PC-3 (cell line): ENCODE measurements around the gene MACROD2. TPM values are rescaled to one million over a fixed set of nuclear protein-coding genes. Genes with fewer than 3 reads are reported as not detected.

ENCODE experiments used
- ATAC-seq: fragments of 200-7000 bp; cut with Tn5 transposase; 2 replicates; pipeline ENCODE4 v1.9.1; 2020; ENCODE audit warnings: mild to moderate bottlenecking, moderate library complexity
- BruUV-seq: library from RNA; stranded (reverse); fragments of 400-500 nt; replicated peaks from 2 replicates; lab custom pipeline; 2021; lab: Mats Ljungman, UMichigan
- CTCF ChIA-PET: fragments of 300-600 bp; sonication (Branson Sonifier 250); formaldehyde crosslinking; loops from one replicate; lab custom pipeline; 2022; ENCODE audit warnings: antibody characterized with exemption; lab: Charles Lee
- POLR2A ChIA-PET: fragments of 300-600 bp; sonication (Branson Sonifier 250); formaldehyde crosslinking; loops from one replicate; lab custom pipeline; 2022; ENCODE audit warnings: antibody characterized with exemption; ENCODE audit not compliant: unreplicated experiment; lab: Charles Lee
- DNase-seq: peaks from one replicate; pipeline ENCODE4 v3.0.0-alpha.2; 2015
- H2AFZ ChIP-seq: fragments of 300-600 bp; sonication (generic); 2 replicates; pipeline ENCODE4 v1.6.0; 2016; ENCODE audit warnings: antibody characterized with exemption, low read length
- H3F3A ChIP-seq: fragments of 300-600 bp; sonication (generic); one replicate; pipeline ENCODE4 v1.6.0; 2017; ENCODE audit warnings: antibody characterized with exemption, low read length, control low read depth, mild to moderate bottlenecking; ENCODE audit not compliant: unreplicated experiment
- H3K27ac ChIP-seq: fragments of 300-600 bp; sonication (generic); 2 replicates; pipeline ENCODE4 v1.5.1; 2016; ENCODE audit warnings: mild to moderate bottlenecking, low read length
- H3K27me3 ChIP-seq: fragments of 300-600 bp; sonication (generic); 2 replicates; pipeline ENCODE4 v1.6.1; 2016; ENCODE audit warnings: low read length, mixed read lengths
- H3K36me3 ChIP-seq: fragments of 300-600 bp; sonication (generic); 2 replicates; pipeline ENCODE4 v1.6.1; 2016; ENCODE audit warnings: low read depth, mixed run types, low read length, mixed read lengths
- H3K4me1 ChIP-seq: fragments of 300-600 bp; sonication (generic); 2 replicates; pipeline ENCODE4 v1.5.1; 2016; ENCODE audit warnings: low read length; ENCODE audit not compliant: insufficient read depth
- H3K4me2 ChIP-seq: fragments of 300-600 bp; sonication (generic); 2 replicates; pipeline ENCODE4 v1.6.0; 2016; ENCODE audit warnings: low read length
- H3K4me3 ChIP-seq: fragments of 300-600 bp; sonication (generic); 2 replicates; pipeline ENCODE4 v1.5.1; 2016; ENCODE audit warnings: mild to moderate bottlenecking, low read length, mixed read lengths
- H3K79me2 ChIP-seq: fragments of 300-600 bp; sonication (generic); 2 replicates; pipeline ENCODE4 v1.6.1; 2017; ENCODE audit warnings: low read length, mixed read lengths
- H3K9ac ChIP-seq: fragments of 300-600 bp; sonication (generic); 2 replicates; pipeline ENCODE4 v1.6.0; 2016; ENCODE audit warnings: mild to moderate bottlenecking, low read length
- H3K9me2 ChIP-seq: fragments of 300-600 bp; sonication (generic); replicated peaks from 2 replicates; pipeline ENCODE4 v1.6.1; 2016; ENCODE audit warnings: mixed run types, low read length, mixed read lengths
- H3K9me3 ChIP-seq: fragments of 300-600 bp; sonication (generic); 2 replicates; pipeline ENCODE4 v1.6.1; 2016; ENCODE audit warnings: low read length, mixed read lengths
- H4K20me1 ChIP-seq: fragments of 300-600 bp; sonication (generic); 2 replicates; pipeline ENCODE4 v1.6.1; 2016; ENCODE audit warnings: low read length, mixed read lengths
- CTCF ChIP-seq: fragments of 300-600 bp; sonication (generic); conservative IDR thresholded peaks from 2 replicates; pipeline ENCODE4 v1.5.1; 2017; ENCODE audit warnings: antibody characterized with exemption, low read depth, mild to moderate bottlenecking, low read length
- EZH2 ChIP-seq: fragments of 300-600 bp; sonication (generic); IDR thresholded peaks from one replicate; pipeline ENCODE4 v1.6.1; 2017; ENCODE audit warnings: antibody characterized with exemption, mild to moderate bottlenecking, low read length; ENCODE audit not compliant: unreplicated experiment
- EZH2phosphoT487 ChIP-seq: fragments of 300-600 bp; sonication (generic); IDR thresholded peaks from 2 replicates; pipeline ENCODE4 v1.6.1; 2018; ENCODE audit warnings: mild to moderate bottlenecking, antibody characterized with exemption, low read length, borderline replicate concordance
- intact Hi-C: fragments of 100-400 bp; cut with micrococcal nuclease; formaldehyde crosslinking; loops from 2 replicates; pipeline ENCODE4 v1.9.0; 2023
- total RNA-seq: library from RNA; depleted of rRNA; stranded (reverse); fragments of >200 nt; gene quantifications from 2 replicates; pipeline ENCODE4 v1.2.3, GENCODE V29; 2014

MACROD2 gene
- total RNA-seq, 1 experiment from 2014 or later = 3.1 TPM

DNA sequence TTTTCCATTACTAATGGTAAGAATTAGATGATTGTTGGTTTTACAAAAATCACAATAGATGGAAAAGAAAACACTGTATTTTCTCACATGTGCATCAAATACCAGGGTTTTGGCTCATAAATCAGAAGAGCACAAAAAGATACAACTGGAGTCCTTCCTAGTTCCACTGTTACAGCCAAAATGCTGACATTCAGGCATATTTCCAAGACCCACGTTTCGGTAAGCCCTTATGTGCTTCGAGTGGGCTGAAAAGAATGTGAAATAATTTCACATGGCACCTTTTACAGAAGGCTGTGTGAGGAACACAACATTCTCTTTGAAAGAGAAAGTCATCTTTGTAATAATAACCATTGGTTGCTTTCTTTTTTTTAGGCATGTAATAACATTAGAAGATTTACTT is 668.8 kb downstream of the MACROD2 start:
- no peaks in the 10 kb centered on the region for H3K9me2 ChIP-seq
- no peaks in the 10 kb centered on the region for H3K4me1 ChIP-seq
- ATAC-seq = no peak
- BruUV-seq = no TSS peak
- no peaks in the 10 kb centered on the region for H3K27me3 ChIP-seq
- ChIA-PET POLR2A (no interaction called here), CTCF (no interaction called here)
- H3K9ac ChIP-seq = no peak overlapping the region
- intact Hi-C loops = no loop called here
- H3K79me2 ChIP-seq = no peaks in the 10 kb centered on the region
- H2AFZ ChIP-seq = no peak overlapping the region
- no peak overlapping the region for H3K4me2 ChIP-seq
- no peak overlapping the region for H3K27ac ChIP-seq
- H4K20me1 ChIP-seq = no peaks in the 10 kb centered on the region
- no peak for DNase-seq
- H3K4me3 ChIP-seq = no peak overlapping the region
- H3K9me3 ChIP-seq = no peaks in the 10 kb centered on the region
- TF ChIP-seq EZH2phosphoT487 (no peak), CTCF (no peak), EZH2 (no peak)
- H3K36me3 ChIP-seq = no peaks in the 10 kb centered on the region
- no peaks in the 10 kb centered on the region for H3F3A ChIP-seq

GRCh38 chr20:14666696-14667095 is 671.4 kb downstream of the MACROD2 start:
- no peaks in the 10 kb centered on the region for H3F3A ChIP-seq
- CTCF ChIA-PET = no interaction called here
- intact Hi-C loops = no loop called here
- no peak for ATAC-seq
- no peak for TF ChIP-seq EZH2
- TF ChIP-seq CTCF = no peak
- TF ChIP-seq EZH2phosphoT487 = no peak
- no peaks in the 10 kb centered on the region for H3K36me3 ChIP-seq
- no peaks in the 10 kb centered on the region for H3K79me2 ChIP-seq
- no peaks in the 10 kb centered on the region for H3K4me1 ChIP-seq
- H3K27ac ChIP-seq = no peak overlapping the region
- no peak overlapping the region for H3K9ac ChIP-seq
- no peaks in the 10 kb centered on the region for H3K9me2 ChIP-seq
- no peak overlapping the region for H3K4me3 ChIP-seq
- H3K27me3 ChIP-seq = no peaks in the 10 kb centered on the region
- no peak for DNase-seq
- POLR2A ChIA-PET = no interaction called here
- H4K20me1 ChIP-seq = no peaks in the 10 kb centered on the region
- no peak overlapping the region for H3K4me2 ChIP-seq
- no peak overlapping the region for H2AFZ ChIP-seq
- BruUV-seq = no TSS peak
- H3K9me3 ChIP-seq = no peaks in the 10 kb centered on the region

DNA sequence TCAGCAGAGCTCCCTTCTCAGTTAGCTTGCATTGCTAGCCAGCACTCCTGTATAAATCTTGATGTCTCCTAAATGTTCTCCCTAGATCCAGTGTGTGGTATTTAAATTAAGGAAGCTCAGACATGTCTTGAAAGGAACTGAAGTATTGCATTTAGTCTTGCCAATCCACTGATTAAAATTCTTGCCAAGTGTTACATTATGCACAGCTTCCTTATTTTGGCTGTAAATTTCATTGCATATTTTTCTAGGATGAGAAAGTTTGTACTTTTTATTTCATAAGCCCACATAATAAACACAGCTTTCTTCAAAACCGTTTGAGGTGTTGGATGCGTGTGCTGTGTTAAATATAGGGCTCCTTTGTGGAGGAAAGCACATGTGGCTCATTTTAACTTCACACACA is 671.9 kb downstream of the MACROD2 start:
- POLR2A ChIA-PET = interaction anchor here (0.8 kb wide), 1 partner anchor 33 kb away, joined by 7 read pairs; no protein-coding TSS in a partner anchor

More for the DNA sequence above, 671.9 kb downstream of the MACROD2 start:
- TF ChIP-seq EZH2phosphoT487 (no peak), CTCF (no peak), EZH2 (no peak)
- ATAC-seq = no peak
- CTCF ChIA-PET = no interaction called here
- Histone ChIP-seq H3K27me3 (no peaks in the 10 kb centered on the region), H3K36me3 (no peaks in the 10 kb centered on the region), H3K4me1 (no peaks in the 10 kb centered on the region), H3K4me3 (no peak overlapping the region), H3K9ac (no peak overlapping the region), H3K9me2 (no peaks in the 10 kb centered on the region), H3K4me2 (no peak overlapping the region), H3F3A (no peaks in the 10 kb centered on the region), H3K27ac (no peak overlapping the region), H4K20me1 (no peaks in the 10 kb centered on the region), H3K79me2 (no peaks in the 10 kb centered on the region), H3K9me3 (no peaks in the 10 kb centered on the region), H2AFZ (no peak overlapping the region)
- no TSS peak for BruUV-seq
- no peak for DNase-seq
- intact Hi-C loops = no loop called here
